ENCODE data around the gene LRRC46. TPM values are rescaled to one million over a fixed set of nuclear protein-coding genes. Genes with fewer than 3 reads are reported as not detected.

Gene LRRC46
- total and polyA plus RNA-seq, 10 of the 15 experiments (the other 5 are each of a cell fraction or from before 2014, with no cell fraction given) = 0.15 to 1.8 (median 0.38) TPM; not detected in 1

DNA sequence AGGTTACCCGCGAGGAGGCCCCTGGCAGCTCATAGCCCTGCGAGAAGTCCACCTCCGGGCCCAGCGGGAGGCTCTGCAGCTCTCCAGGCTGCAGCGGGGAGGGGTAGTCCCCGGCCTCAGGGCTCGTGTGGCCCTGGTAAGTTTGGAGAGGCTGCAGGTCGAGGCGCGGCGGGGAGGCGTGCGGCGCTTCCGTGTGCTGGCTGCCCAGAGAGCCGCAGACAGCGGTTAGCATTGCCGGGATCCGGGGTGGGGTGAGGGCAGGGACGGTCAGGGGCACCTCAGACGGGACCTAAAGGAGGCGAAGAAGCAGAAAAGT is 16.7 kb downstream of the LRRC46 start:
- H3K79me2 ChIP-seq (ENCODE audit: control insufficient read depth, insufficient read depth, low read length) = no peaks in the 10 kb centered on the region
- no peak overlapping the region for H3K27ac ChIP-seq (ENCODE audit: control insufficient read depth, insufficient read depth)
- no peaks in the 10 kb centered on the region for H3K36me3 ChIP-seq (ENCODE audit: control insufficient read depth in 2 of 2, insufficient read depth in 2 of 2, low read length in 1 of 2)
- H3K9me3 ChIP-seq (replicated peaks; ENCODE audit: control insufficient read depth, insufficient read depth, low read length) = no peaks in the 10 kb centered on the region
- no peak for DNase-seq (ENCODE audit: low read depth, low spot score)
- H3K9ac ChIP-seq (ENCODE audit: control insufficient read depth, insufficient read depth, low read length) = no peak overlapping the region
- no peak for FAIRE-seq
- SMC1A ChIA-PET (ENCODE audit: uncharacterized antibody, unreplicated experiment) = interaction anchor here (0.7 to 13.1 kb wide), 4 partner anchors 7 to 102 kb away, joined by 3 to 231 read pairs (median 4); partner anchors contain the start of genes SCRN2 and SP2
- RAD21 ChIA-PET (ENCODE audit: unreplicated experiment) = interaction anchor here (1.0 to 2.4 kb wide), 2 partner anchors 42 to 43 kb away, joined by 3 to 6 read pairs; no protein-coding TSS in a partner anchor
- no peak for ATAC-seq
- in situ Hi-C loops (cut with MboI) (loop anchor here (10.0 kb wide), 1 partner anchor 777 kb away; the partner anchor contains the start of gene HOXB9), intact Hi-C loops (cut with micrococcal nuclease; ENCODE audit: unreplicated experiment) (no loop called here)
- peaks cover 22 to 33% of the 10 kb centered on the region in 2 experiments for H3K27me3 ChIP-seq (replicated peaks in 1 of 2; ENCODE audit: control insufficient read depth in 2 of 2, insufficient read depth in 2 of 2, low read length in 1 of 2)
- CTCF ChIA-PET = interaction anchor here (0.6 to 12.4 kb wide), 8 partner anchors 13 to 743 kb away, joined by 3 to 502 read pairs (median 3); partner anchors contain the start of genes CDK5RAP3 and SP2
- TF ChIP-seq NR2C1 (IDR thresholded peaks at IDR 0.05) (no peak), FOS (IDR thresholded peaks at IDR 0.05; ENCODE audit: borderline replicate concordance, extremely low read depth, insufficient read length) (no peak), SRF (IDR thresholded peaks at IDR 0.05; ENCODE audit: low read depth in 2 of 2, low read length in 2 of 2) (no peak), SKIL (IDR thresholded peaks at IDR 0.05; ENCODE audit: low read depth, poor library complexity, severe bottlenecking) (no peak), MYB (IDR thresholded peaks at IDR 0.05; ENCODE audit: borderline replicate concordance, low read depth, low read length) (no peak)
- BruUV-seq (replicated peaks) = no TSS peak
- H3K4me2 ChIP-seq (ENCODE audit: control insufficient read depth, insufficient read depth) = no peak overlapping the region
- WGBS (ENCODE audit: insufficient coverage, insufficient replicate concordance, low lambda C conversion rate, missing lambda C conversion rate) = 47% methylated on average over 22 of the region's 23 CpGs
- H2AFZ ChIP-seq (ENCODE audit: control insufficient read depth, low read depth, low read length) = no peak overlapping the region
- POLR2A ChIA-PET = no interaction called here
- H3K4me3 ChIP-seq = no peak overlapping the region
- peaks cover 9% of the 10 kb centered on the region for H3K4me1 ChIP-seq (ENCODE audit: control insufficient read depth, insufficient read depth, low read length)
- no peaks in the 10 kb centered on the region for H4K20me1 ChIP-seq (ENCODE audit: control insufficient read depth, insufficient read depth)
